K562 (cell line): ENCODE data around the gene TPM4. TPM values are rescaled to one million over a fixed set of nuclear protein-coding genes. Genes with fewer than 3 reads are reported as not detected.

Experiments
- CHD1 ChIP-seq: fragments of 200-600 bp; sonication (generic); IDR thresholded peaks from one replicate; pipeline ENCODE4 v1.6.1; 2012; ENCODE audit warnings: mild to moderate bottlenecking, moderate library complexity, low read length, inconsistent platforms
- DMBX1 ChIP-seq: fragments of 250-450 bp; sonication (Bioruptor Pico); IDR thresholded peaks from 2 replicates; pipeline ENCODE4 v1.8.0; 2022; ENCODE audit warnings: inconsistent platforms, mild to moderate bottlenecking, moderate library complexity, borderline replicate concordance
- E2F1 ChIP-seq: sonication (generic); formaldehyde crosslinking; IDR thresholded peaks from 2 replicates; pipeline ENCODE4 v1.8.1; 2023; ENCODE audit warnings: mild to moderate bottlenecking, missing genetic modification reagents, moderate library complexity
- E2F6 ChIP-seq, 2 experiments: IDR thresholded peaks; 2 replicates each; pipeline ENCODE4 v1.6.1; 2011; ENCODE audit warnings: borderline replicate concordance in 1 of 2, control low read depth in 1 of 2, low read depth in 1 of 2, low read length in 1 of 2, mild to moderate bottlenecking in 1 of 2, mixed read lengths in 1 of 2, moderate library complexity in 1 of 2; ENCODE audit not compliant: insufficient read depth in 1 of 2, insufficient read length in 1 of 2, poor library complexity in 1 of 2, severe bottlenecking in 1 of 2; ENCODE audit errors: extremely low read depth in 1 of 2
- HNRNPK ChIP-seq: fragments of 200-400 bp; formaldehyde crosslinking; IDR thresholded peaks from one replicate; pipeline ENCODE4 v1.6.1; 2018; ENCODE audit warnings: mild to moderate bottlenecking, low read depth, low read length; ENCODE audit not compliant: poor library complexity, severe bottlenecking
- HNRNPUL1 ChIP-seq: fragments of 200-400 bp; formaldehyde crosslinking; IDR thresholded peaks from 2 replicates; pipeline ENCODE4 v1.6.1; 2017; ENCODE audit warnings: low read length
- KDM5B ChIP-seq: fragments of 200-600 bp; sonication (generic); IDR thresholded peaks from 2 replicates; pipeline ENCODE4 v1.6.1; 2012; ENCODE audit warnings: low read depth, mild to moderate bottlenecking, moderate library complexity, low read length, control low read depth, inconsistent platforms; ENCODE audit not compliant: insufficient replicate concordance
- MIER1 ChIP-seq: fragments of 450-650 bp; IDR thresholded peaks from 2 replicates; pipeline ENCODE4 v1.6.1; 2016; ENCODE audit warnings: antibody characterized with exemption, mild to moderate bottlenecking, low read depth
- NFRKB ChIP-seq: fragments of 450-650 bp; IDR thresholded peaks from 2 replicates; pipeline ENCODE4 v1.6.1; 2016; ENCODE audit warnings: low read depth
- TCFL5 ChIP-seq: fragments of 250-450 bp; sonication (Bioruptor Pico); conservative IDR thresholded peaks from 2 replicates; pipeline ENCODE4 v1.6.1; 2021; ENCODE audit warnings: mild to moderate bottlenecking, moderate library complexity, matching md5 sums
- TEAD1 ChIP-seq, 2 experiments: fragments of 450-650 bp in 1 of 2; sonication (generic) in 1 of 2; formaldehyde crosslinking; IDR thresholded peaks; 2 replicates each; pipeline versions ENCODE4 v1.4.0 to v1.8.0; 2020 to 2022; ENCODE audit warnings: mild to moderate bottlenecking in 2 of 2, missing genetic modification reagents in 1 of 2
- TEAD4 ChIP-seq, 2 experiments: sonication (generic) in 1 of 2; formaldehyde crosslinking in 1 of 2; IDR thresholded peaks; 2 replicates each; pipeline versions ENCODE4 v1.6.1 to v1.8.0; 2012 to 2022; ENCODE audit warnings: borderline replicate concordance in 1 of 2, inconsistent platforms in 1 of 2, low read length in 1 of 2, mild to moderate bottlenecking in 1 of 2, missing genetic modification reagents in 1 of 2
- THRB ChIP-seq: fragments of 450-650 bp; formaldehyde crosslinking; conservative IDR thresholded peaks from 2 replicates; pipeline ENCODE4 v1.4.0; 2022; ENCODE audit warnings: mild to moderate bottlenecking, missing genetic modification characterization
- ZNF740 ChIP-seq, 3 experiments: fragments of 200-800 bp in 1 of 3; sonication (Bioruptor generic) in 1 of 3; sonication (generic) in 1 of 3; formaldehyde crosslinking in 1 of 3; IDR thresholded peaks; 2 replicates each; pipeline versions ENCODE4 v1.6.1 to v1.8.0; 2016 to 2022; ENCODE audit warnings: mild to moderate bottlenecking in 2 of 3, missing compliant biosample characterization in 2 of 3, missing genetic modification characterization in 2 of 3, missing genetic modification reagents in 1 of 3
- polyA plus RNA-seq, 8 experiments: library from polyadenylated mRNA; depleted of rRNA in 4 of 8; stranded (reverse) in 5 of 8; unstranded in 3 of 8; fragments of >200 nt; fragmentation: Nextera tagmentation in 2 of 8; fragmentation: Illumina TruSeq in 1 of 8; extraction: Ambion mirVana in 2 of 8; extraction: Trizol in 1 of 8; gene quantifications; 2 replicates each; pipeline versions ENCODE4 v1.2.1 to v1.2.3, GENCODE V29; 2011 to 2014; ENCODE audit warnings: inconsistent platforms in 1 of 8, missing spikeins in 1 of 8
- total RNA-seq, 7 experiments: library from RNA; depleted of rRNA in 6 of 7; stranded (reverse); fragments of >200 nt in 6 of 7; fragmentation: Illumina TruSeq in 2 of 7; extraction: Trizol in 2 of 7; gene quantifications; 2 replicates each; pipeline versions ENCODE4 v1.2.1 to v1.2.3, GENCODE V29; 2011 to 2021; ENCODE audit warnings: low replicate concordance in 1 of 7

Gene TPM4
- total and polyA plus RNA-seq, 9 of the 15 experiments (the other 6 are each of a cell fraction or from before 2014, with no cell fraction given) = 28.1 to 111 (median 77.4) TPM

- TF ChIP-seq E2F6 (IDR thresholded peaks at IDR 0.05; ENCODE audit: borderline replicate concordance in 1 of 2, extremely low read depth in 1 of 2, insufficient read depth in 1 of 2, insufficient read length in 1 of 2, low read depth in 1 of 2, low read length in 1 of 2, poor library complexity in 1 of 2, severe bottlenecking in 1 of 2) (peak in 1 of 2 experiments; percentile 42), HNRNPK (no peak), ZNF740 (CRISPR knock-in tag; IDR thresholded peaks at IDR 0.05) (0 out of 2 replicates have a peak, but pooled peaks have one; percentile 9), ZNF740 (tag; IDR thresholded peaks at IDR 0.05) (no peak), THRB (0 out of 2 replicates have a peak, but pooled peaks have one; percentile 30), HNRNPUL1 (no peak), TCFL5 (no peak), TEAD1 (CRISPR knock-in tag; IDR thresholded peaks at IDR 0.05) (no peak), E2F1 (no peak), KDM5B (peak; percentile 53), NFRKB (peak; percentile 38; the same call in 1 of the 2 replicates), DMBX1 (CRISPR knock-in tag) (no peak), CHD1 (no peak), MIER1 (no peak), TEAD4 (IDR thresholded peaks at IDR 0.05; ENCODE audit: low read length) (0 out of 2 replicates have a peak, but pooled peaks have one; percentile 16), TEAD4 (CRISPR knock-in tag; IDR thresholded peaks at IDR 0.05; ENCODE audit: borderline replicate concordance) (no peak)
Observed at GRCh38 chr19:16077984-16078758, 1.9 kb downstream of the TPM4 start (continued).
